Measurements from ENCODE around the gene OR6N1.

Gene OR6N1

GRCh38 chr1:158809256-158809655 is 37.3 kb upstream of the OR6N1 start:
- H3K4me1 ChIP-seq (ENCODE audit: insufficient read depth, low read length): no peaks in the 10 kb centered on the region
- no peak overlapping the region for H3K27ac ChIP-seq (ENCODE audit: low read depth, low read length)
- no peaks in the 10 kb centered on the region for H3K36me3 ChIP-seq (ENCODE audit: insufficient read depth, low read length)
- 94% methylated on average over 3 of the region's 3 CpGs for WGBS
- no peaks in the 10 kb centered on the region for H3K9me3 ChIP-seq (ENCODE audit: insufficient read depth, low read depth, low read length)
- H3K27me3 ChIP-seq (ENCODE audit: insufficient read depth, low read length): no peaks in the 10 kb centered on the region
- H3K9ac ChIP-seq (ENCODE audit: low read depth, low read length): no peak overlapping the region
- no peak overlapping the region for H3K4me3 ChIP-seq (ENCODE audit: low read length)

DNA sequence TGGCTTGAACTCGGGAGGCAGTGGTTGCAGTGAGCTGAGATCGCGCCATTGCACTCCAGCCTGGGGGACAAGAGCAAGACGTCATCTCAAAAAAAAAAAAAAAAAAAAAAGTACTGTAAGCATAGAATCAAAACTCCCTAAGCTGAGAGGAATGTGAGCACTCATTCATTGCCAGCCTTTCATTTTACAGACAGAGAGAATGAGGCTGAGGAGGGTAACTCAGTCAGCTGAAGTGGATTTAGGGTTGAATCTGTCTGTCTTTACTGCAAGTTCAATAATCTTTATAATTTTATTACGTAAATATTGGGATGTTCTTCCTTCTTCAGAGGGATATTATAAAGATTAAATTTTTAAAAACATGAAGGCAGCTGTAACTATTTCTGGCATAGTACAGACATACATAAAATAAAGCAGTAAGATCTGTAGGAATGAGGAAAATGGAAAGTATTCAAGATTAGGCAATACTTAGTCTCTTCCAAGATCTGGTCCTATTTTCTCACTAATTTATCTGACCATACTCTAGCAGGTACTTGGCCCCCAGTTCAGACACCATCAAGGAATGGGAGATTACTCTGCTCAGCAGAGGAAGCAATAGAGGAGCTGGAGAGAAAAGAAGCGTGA is 35.0 kb upstream of the OR6N1 start:
- Histone ChIP-seq H3K9me3 (ENCODE audit: insufficient read depth, low read depth, low read length) (no peaks in the 10 kb centered on the region), H3K9ac (ENCODE audit: low read depth, low read length) (no peak overlapping the region), H3K36me3 (ENCODE audit: insufficient read depth, low read length) (no peaks in the 10 kb centered on the region), H3K4me3 (ENCODE audit: low read length) (no peak overlapping the region), H3K27me3 (ENCODE audit: insufficient read depth, low read length) (no peaks in the 10 kb centered on the region), H3K27ac (ENCODE audit: low read depth, low read length) (no peak overlapping the region), H3K4me1 (ENCODE audit: insufficient read depth, low read length) (no peaks in the 10 kb centered on the region)
- WGBS: 87% methylated on average over 2 of the region's 6 CpGs

GRCh38 chr1:158803678-158804077 is 31.7 kb upstream of the OR6N1 start:
- Histone ChIP-seq H3K4me1 (ENCODE audit: insufficient read depth, low read length) (no peaks in the 10 kb centered on the region), H3K9me3 (ENCODE audit: insufficient read depth, low read depth, low read length) (no peaks in the 10 kb centered on the region)

GRCh38 chr1:158801396-158801795 is 29.4 kb upstream of the OR6N1 start:
- H3K27me3 ChIP-seq (ENCODE audit: insufficient read depth, low read length): no peaks in the 10 kb centered on the region
- no peaks in the 10 kb centered on the region for H3K9me3 ChIP-seq (ENCODE audit: insufficient read depth, low read depth, low read length)
- H3K27ac ChIP-seq (ENCODE audit: low read depth, low read length): no peak overlapping the region
- no peaks in the 10 kb centered on the region for H3K36me3 ChIP-seq (ENCODE audit: insufficient read depth, low read length)
- H3K4me3 ChIP-seq (ENCODE audit: low read length): no peak overlapping the region
- H3K9ac ChIP-seq (ENCODE audit: low read depth, low read length): no peak overlapping the region
- 93% methylated on average over 1 of the region's 1 CpG for WGBS
- H3K4me1 ChIP-seq (ENCODE audit: insufficient read depth, low read length): peaks cover 4% of the 10 kb centered on the region; the same call in 1 of the 2 replicates

More at GRCh38 chr1:158803678-158804077, 31.7 kb upstream of the OR6N1 start:
- Histone ChIP-seq H3K4me3 (ENCODE audit: low read length) (no peak overlapping the region), H3K36me3 (ENCODE audit: insufficient read depth, low read length) (no peaks in the 10 kb centered on the region), H3K27me3 (ENCODE audit: insufficient read depth, low read length) (no peaks in the 10 kb centered on the region), H3K9ac (ENCODE audit: low read depth, low read length) (no peak overlapping the region), H3K27ac (ENCODE audit: low read depth, low read length) (no peak overlapping the region)
- 92% methylated on average over 1 of the region's 1 CpG for WGBS

DNA sequence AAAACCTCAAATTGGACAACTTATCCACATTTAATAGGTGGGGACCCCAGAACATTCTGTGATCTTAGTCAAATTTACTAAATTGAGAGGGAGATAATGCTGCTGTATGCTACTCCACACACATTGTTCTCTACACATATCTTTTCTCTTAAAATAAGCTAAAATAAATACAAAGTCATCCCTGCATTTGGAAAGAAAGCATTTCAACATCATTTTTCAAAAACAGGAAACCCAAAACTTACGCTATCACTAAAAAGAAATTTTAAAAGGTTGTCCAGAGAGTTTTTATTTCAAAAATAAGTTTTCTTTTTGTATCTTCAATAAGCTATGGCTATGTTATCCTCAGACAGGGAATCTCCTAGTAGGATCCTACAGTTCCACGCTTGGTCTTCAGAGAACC is 28.5 kb upstream of the OR6N1 start:
- WGBS: 96% methylated on average over 2 of the region's 2 CpGs
- Histone ChIP-seq H3K9ac (ENCODE audit: low read depth, low read length) (no peak overlapping the region), H3K4me3 (ENCODE audit: low read length) (no peak overlapping the region), H3K36me3 (ENCODE audit: insufficient read depth, low read length) (no peaks in the 10 kb centered on the region), H3K9me3 (ENCODE audit: insufficient read depth, low read depth, low read length) (no peaks in the 10 kb centered on the region), H3K27me3 (ENCODE audit: insufficient read depth, low read length) (no peaks in the 10 kb centered on the region), H3K27ac (ENCODE audit: low read depth, low read length) (no peak overlapping the region), H3K4me1 (ENCODE audit: insufficient read depth, low read length) (peaks cover 4% of the 10 kb centered on the region; the same call in 1 of the 2 replicates)

DNA sequence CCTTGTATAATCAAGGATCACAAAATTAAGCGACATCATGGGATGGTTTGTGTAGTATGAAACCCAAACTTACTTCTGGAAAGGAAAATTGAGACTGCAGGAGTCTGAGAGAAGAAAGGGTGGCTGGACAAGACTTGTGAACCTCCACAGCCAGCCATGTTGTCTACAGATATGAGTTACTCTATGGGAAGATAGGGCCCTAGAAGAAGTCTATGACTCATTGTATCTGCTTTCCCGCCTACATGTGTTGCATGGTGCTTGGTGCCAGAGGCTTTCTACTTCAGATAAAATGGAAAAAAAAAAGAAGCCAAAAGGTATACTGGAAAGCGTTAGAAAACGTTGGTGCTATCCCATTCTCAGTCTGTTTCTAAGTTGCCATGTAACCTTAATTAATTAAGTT is 27.7 kb upstream of the OR6N1 start:
- no peak overlapping the region for H3K4me3 ChIP-seq (ENCODE audit: low read length)
- WGBS: 95% methylated on average over 4 of the region's 4 CpGs
- no peaks in the 10 kb centered on the region for H3K36me3 ChIP-seq (ENCODE audit: insufficient read depth, low read length)
- H3K4me1 ChIP-seq (ENCODE audit: insufficient read depth, low read length): peaks cover 4% of the 10 kb centered on the region; the same call in 1 of the 2 replicates
- H3K9me3 ChIP-seq (ENCODE audit: insufficient read depth, low read depth, low read length): no peaks in the 10 kb centered on the region
- no peak overlapping the region for H3K27ac ChIP-seq (ENCODE audit: low read depth, low read length)
- H3K27me3 ChIP-seq (ENCODE audit: insufficient read depth, low read length): no peaks in the 10 kb centered on the region
- no peak overlapping the region for H3K9ac ChIP-seq (ENCODE audit: low read depth, low read length)

DNA sequence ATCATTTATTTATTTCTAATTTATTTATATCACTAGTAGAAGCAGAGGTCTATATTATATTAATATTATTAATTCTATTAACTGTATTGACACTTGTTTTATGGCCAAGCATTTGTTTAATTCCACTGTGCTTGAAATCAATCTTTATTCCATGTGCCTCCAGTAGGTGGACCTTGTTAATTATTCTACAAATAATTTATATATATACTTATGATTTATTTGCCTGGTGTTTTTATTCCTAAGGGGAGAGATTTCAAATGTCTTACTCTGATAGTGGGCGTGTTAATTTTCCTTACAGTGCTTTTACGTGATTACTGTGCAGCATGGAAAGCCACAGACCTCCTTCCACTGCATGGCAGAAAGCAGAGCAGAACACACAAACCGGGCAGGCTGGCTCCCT is 26.5 kb upstream of the OR6N1 start:
- Histone ChIP-seq H3K27me3 (ENCODE audit: insufficient read depth, low read length) (no peaks in the 10 kb centered on the region), H3K4me3 (ENCODE audit: low read length) (no peak overlapping the region), H3K9ac (ENCODE audit: low read depth, low read length) (no peak overlapping the region), H3K4me1 (ENCODE audit: insufficient read depth, low read length) (peaks cover 4% of the 10 kb centered on the region; the same call in 1 of the 2 replicates), H3K9me3 (ENCODE audit: insufficient read depth, low read depth, low read length) (no peaks in the 10 kb centered on the region), H3K36me3 (ENCODE audit: insufficient read depth, low read length) (no peaks in the 10 kb centered on the region), H3K27ac (ENCODE audit: low read depth, low read length) (no peak overlapping the region)
- 92% methylated on average over 3 of the region's 3 CpGs for WGBS

GRCh38 chr1:158794247-158794646 is 22.3 kb upstream of the OR6N1 start:
- 80% methylated on average over 6 of the region's 6 CpGs for WGBS
- no peaks in the 10 kb centered on the region for H3K9me3 ChIP-seq (ENCODE audit: insufficient read depth, low read depth, low read length)
- H3K27ac ChIP-seq (ENCODE audit: low read depth, low read length): no peak overlapping the region
- H3K4me1 ChIP-seq (ENCODE audit: insufficient read depth, low read length): peaks cover 4% of the 10 kb centered on the region; the same call in 1 of the 2 replicates
- H3K9ac ChIP-seq (ENCODE audit: low read depth, low read length): no peak overlapping the region
- H3K27me3 ChIP-seq (ENCODE audit: insufficient read depth, low read length): no peaks in the 10 kb centered on the region
- H3K36me3 ChIP-seq (ENCODE audit: insufficient read depth, low read length): no peaks in the 10 kb centered on the region
- H3K4me3 ChIP-seq (ENCODE audit: low read length): no peak overlapping the region

GRCh38 chr1:158793604-158794003 is 21.6 kb upstream of the OR6N1 start:
- no peaks in the 10 kb centered on the region for H3K27me3 ChIP-seq (ENCODE audit: insufficient read depth, low read length)
- no peaks in the 10 kb centered on the region for H3K36me3 ChIP-seq (ENCODE audit: insufficient read depth, low read length)
- H3K9me3 ChIP-seq (ENCODE audit: insufficient read depth, low read depth, low read length): no peaks in the 10 kb centered on the region
- H3K9ac ChIP-seq (ENCODE audit: low read depth, low read length): no peak overlapping the region
- no peak overlapping the region for H3K27ac ChIP-seq (ENCODE audit: low read depth, low read length)
- H3K4me3 ChIP-seq (ENCODE audit: low read length): no peak overlapping the region
- H3K4me1 ChIP-seq (ENCODE audit: insufficient read depth, low read length): peaks cover 4% of the 10 kb centered on the region; the same call in 1 of the 2 replicates
- WGBS: 64% methylated on average over 2 of the region's 2 CpGs

DNA sequence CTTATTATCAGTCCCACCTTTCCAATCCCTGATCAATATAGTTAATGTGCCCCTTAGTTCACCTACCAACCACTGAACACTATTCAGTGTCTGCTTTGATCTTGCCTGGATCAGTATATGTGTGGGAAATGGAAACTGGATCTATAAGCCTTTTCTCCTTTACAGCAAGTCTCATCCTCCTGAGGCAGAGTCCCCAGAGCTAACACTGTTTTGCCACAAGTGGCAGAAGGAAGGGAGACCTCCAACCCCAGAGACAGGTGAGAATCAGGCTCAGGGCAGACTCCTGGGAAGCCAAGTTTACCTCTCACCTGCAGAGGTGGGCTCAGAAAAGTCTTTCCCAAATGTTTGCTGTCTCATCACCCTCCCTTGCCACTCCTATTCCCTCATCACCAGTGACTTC is 9.1 kb upstream of the OR6N1 start, which contains the start of gene OR6N2:
Gene OR6N2 (minus strand): TSS at position 101 of the 400 bp plus-strand sequence. CDS start 3,569 bp downstream, outside the sequence.
- Histone ChIP-seq H3K4me3 (ENCODE audit: low read length) (no peak within 1 kb of the TSS), H3K27me3 (ENCODE audit: insufficient read depth, low read length) (no peaks in the 10 kb centered on the region), H3K27ac (ENCODE audit: low read depth, low read length) (no peak within 1 kb of the TSS), H3K9ac (ENCODE audit: low read depth, low read length) (no peak within 1 kb of the TSS), H3K36me3 (ENCODE audit: insufficient read depth, low read length) (no peaks in the 10 kb centered on the region), H3K4me1 (ENCODE audit: insufficient read depth, low read length) (no peaks in the 10 kb centered on the region), H3K9me3 (ENCODE audit: insufficient read depth, low read depth, low read length) (no peaks in the 10 kb centered on the region)

- Histone ChIP-seq H3K27ac (ENCODE audit: low read depth, low read length) (no peak within 1 kb of the TSS), H3K9ac (ENCODE audit: low read depth, low read length) (no peak within 1 kb of the TSS), H3K4me3 (ENCODE audit: low read length) (no peak within 1 kb of the TSS), H3K9me3 (ENCODE audit: insufficient read depth, low read depth, low read length) (no peaks in the 10 kb centered on the region), H3K36me3 (ENCODE audit: insufficient read depth, low read length) (no peaks in the 10 kb centered on the region), H3K4me1 (ENCODE audit: insufficient read depth, low read length) (no peaks in the 10 kb centered on the region), H3K27me3 (ENCODE audit: insufficient read depth, low read length) (no peaks in the 10 kb centered on the region; the same call in 1 of the 2 replicates)
- WGBS: no CpG with 5 or more reads among the region's 2 CpGs
These were observed 17.6 kb downstream of the OR6N1 start, which contains the start of gene OR6K6 for GRCh38 chr1:158754420-158754819. Gene OR6K6, plus strand, starts transcription at chr1:158754720. Its CDS starts 168 bp downstream, at chr1:158754888.
